ENCODE results near the gene ZNF670.

The ZNF670 gene

DNA sequence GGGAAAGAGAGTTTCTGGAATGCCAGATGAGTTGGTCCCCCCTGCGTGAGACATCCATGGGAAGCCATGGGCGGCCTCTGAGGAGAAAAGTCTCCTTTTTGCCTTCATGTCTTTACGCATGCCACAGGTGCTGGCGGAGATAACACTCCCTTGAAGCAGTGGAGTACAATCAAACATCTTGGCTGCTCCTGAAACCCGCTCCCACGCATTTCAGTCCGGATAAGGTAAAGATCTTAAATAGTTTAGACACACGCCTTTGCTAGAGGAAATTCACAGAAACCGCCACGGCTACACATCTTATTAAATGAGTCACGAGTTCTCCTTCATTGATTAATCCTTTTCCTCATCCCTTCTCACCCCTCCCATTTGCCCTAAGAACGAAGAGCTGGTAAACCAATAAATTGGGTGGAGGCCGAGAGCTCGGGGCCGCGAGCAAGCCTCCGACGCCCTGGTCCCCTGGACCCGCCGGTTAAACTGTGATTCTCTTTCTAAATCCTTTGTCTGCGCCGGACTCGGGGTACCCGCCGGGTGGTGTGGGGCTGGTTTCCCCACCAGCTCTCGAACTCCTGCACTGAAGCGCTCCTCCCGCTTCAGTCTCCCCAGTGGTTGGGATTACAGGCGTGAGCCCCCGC, 32.1 kb upstream of the ZNF670 start:
- no peak for TF ChIP-seq EZH2 (IDR thresholded peaks at IDR 0.05)
- TF ChIP-seq FOXP2 (optimal IDR thresholded peaks at IDR 0.05; ENCODE audit: control extremely low read depth, extremely low read length, insufficient read depth) = no peak
- no peak for DNase-seq (ENCODE audit: low read depth, low spot score)
- Histone ChIP-seq H3K27ac (no peak overlapping the region), H3K9me3 (ENCODE audit: low read depth, low read length) (no peaks in the 10 kb centered on the region), H3K9ac (ENCODE audit: insufficient read length) (no peak overlapping the region), H3K36me3 (ENCODE audit: insufficient read depth, low read length) (no peaks in the 10 kb centered on the region), H3K4me3 (peak overlapping the region; percentile 58; the same call in 1 of the 2 replicates)

DNA sequence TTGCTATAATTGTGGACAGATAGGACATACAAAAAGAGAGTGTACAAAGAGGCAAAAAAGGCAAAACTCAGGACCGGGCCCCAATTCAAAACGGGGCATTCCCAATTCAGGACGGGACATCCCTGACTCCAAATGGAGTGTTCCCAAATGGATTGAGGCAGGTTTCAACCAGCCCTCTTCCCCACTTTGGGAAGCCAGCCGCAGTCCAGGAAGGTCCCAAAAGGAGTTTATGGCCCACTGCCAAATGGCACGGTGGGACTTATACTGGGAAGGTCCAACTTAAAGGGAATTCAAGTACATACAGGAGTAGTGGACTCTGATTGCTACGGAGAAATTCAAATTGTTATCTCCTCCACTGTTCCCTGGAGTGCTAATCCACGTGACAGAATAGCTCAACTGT, 29.1 kb upstream of the ZNF670 start:
- DNase-seq (ENCODE audit: low read depth, low spot score) = no peak
- H3K9ac ChIP-seq (ENCODE audit: insufficient read length) = no peak overlapping the region
- H3K9me3 ChIP-seq (ENCODE audit: low read depth, low read length) = peaks cover 3% of the 10 kb centered on the region; the same call in 1 of the 2 replicates
- H3K4me3 ChIP-seq = no peak overlapping the region
- peaks cover 5% of the 10 kb centered on the region; the same call in 1 of the 2 replicates for H3K36me3 ChIP-seq (ENCODE audit: insufficient read depth, low read length)
- no peak overlapping the region for H3K27ac ChIP-seq
- TF ChIP-seq EZH2 (IDR thresholded peaks at IDR 0.05) (no peak), POLR2AphosphoS5 (IDR thresholded peaks at IDR 0.05; ENCODE audit: borderline replicate concordance, low read depth, low read length) (no peak), FOXP2 (optimal IDR thresholded peaks at IDR 0.05; ENCODE audit: control extremely low read depth, extremely low read length, insufficient read depth) (no peak)

DNA sequence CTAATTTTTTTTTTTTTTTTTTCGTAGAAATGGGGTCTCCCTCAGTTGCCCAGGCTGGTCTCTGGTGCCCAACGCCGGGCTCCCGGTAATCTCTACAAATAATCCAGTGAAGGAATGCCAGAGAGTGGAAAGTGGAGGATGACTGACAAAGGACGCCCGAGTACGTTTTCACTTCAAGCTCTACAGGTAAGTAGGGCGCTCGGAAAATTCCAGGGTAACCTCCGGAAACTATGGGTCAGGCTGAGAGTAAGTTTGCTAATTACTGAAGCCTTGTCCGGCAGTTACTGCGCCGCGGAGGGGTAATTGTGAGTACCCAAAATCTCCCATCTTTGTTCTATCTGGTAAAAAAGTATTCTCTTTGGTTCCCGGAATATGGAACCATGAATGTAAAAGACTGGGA, 27.4 kb upstream of the ZNF670 start:
- H3K27ac ChIP-seq = no peak overlapping the region
- H3K9ac ChIP-seq (ENCODE audit: insufficient read length) = no peak overlapping the region
- no peak overlapping the region for H3K4me3 ChIP-seq
- no peak for TF ChIP-seq FOXP2 (optimal IDR thresholded peaks at IDR 0.05; ENCODE audit: control extremely low read depth, extremely low read length, insufficient read depth)
- no peak for DNase-seq (ENCODE audit: low read depth, low spot score)
- H3K36me3 ChIP-seq (ENCODE audit: insufficient read depth, low read length) = peaks cover 21% of the 10 kb centered on the region
- H3K9me3 ChIP-seq (ENCODE audit: low read depth, low read length) = peaks cover 16% of the 10 kb centered on the region

DNA sequence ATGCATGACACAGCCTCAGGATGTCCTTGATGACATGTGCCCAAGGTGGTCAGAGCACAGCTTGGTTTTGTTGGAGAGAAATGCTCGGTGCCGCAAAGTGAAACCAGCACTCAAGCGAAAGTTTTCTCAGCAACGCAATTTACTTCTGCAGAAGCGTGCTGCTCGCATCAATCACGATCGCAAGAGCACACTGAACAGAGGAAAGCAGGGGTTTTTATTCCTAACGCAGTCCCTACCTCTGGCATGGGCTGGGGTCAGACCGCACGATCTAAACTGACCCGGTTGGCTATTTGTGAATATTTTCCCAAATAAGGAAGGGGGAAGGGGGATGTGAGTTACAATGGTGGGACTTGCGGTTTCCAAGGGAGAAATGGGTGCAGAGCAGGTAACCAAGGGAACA, 26.4 kb upstream of the ZNF670 start:
- Histone ChIP-seq H3K36me3 (ENCODE audit: insufficient read depth, low read length) (peaks cover 31% of the 10 kb centered on the region), H3K9ac (ENCODE audit: insufficient read length) (no peak overlapping the region), H3K4me3 (peak overlapping the region; percentile 84; the same call in 1 of the 2 replicates), H3K27ac (no peak overlapping the region), H3K9me3 (ENCODE audit: low read depth, low read length) (peaks cover 24% of the 10 kb centered on the region)
- DNase-seq (ENCODE audit: low read depth, low spot score) = no peak
- TF ChIP-seq EZH2 (IDR thresholded peaks at IDR 0.05) (no peak), POLR2AphosphoS5 (IDR thresholded peaks at IDR 0.05; ENCODE audit: borderline replicate concordance, low read depth, low read length) (no peak)

DNA sequence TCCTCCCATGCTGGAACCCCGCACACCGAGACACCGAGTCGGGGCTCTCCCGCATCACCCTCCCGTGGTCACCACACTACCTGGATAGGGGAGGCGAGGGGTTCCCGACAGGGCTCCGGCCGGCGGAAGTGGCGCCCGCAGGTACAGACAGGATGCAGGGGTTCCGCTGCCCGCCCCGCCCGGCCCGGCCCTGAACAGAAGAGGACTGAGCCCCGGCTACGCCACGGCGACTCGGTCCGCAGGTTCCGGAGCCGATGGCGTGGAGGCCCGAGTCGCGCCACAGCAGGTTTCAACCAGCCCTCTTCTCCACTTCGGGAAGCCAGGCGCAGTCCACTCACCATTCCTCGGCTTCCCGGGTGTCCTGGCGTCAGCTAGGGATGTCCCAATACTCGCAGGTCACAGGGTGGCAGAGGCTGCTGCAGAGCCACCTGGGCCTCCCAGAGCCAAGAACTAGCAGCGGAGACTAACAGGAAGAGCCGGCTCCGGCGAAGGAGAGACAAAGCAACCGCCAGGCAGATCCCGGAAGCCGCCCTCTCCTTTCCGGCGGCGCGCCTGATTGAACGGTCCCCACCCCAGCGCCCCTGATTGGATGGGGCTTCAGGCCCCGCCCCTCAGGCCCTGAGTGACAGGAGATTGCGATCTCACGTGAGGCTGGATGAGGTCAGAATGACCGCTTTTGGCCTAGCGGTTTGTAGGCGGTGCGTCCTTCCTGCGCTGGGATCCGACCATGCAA, 25.4 kb upstream of the ZNF670 start, which contains the start of gene ZNF669:
Gene ZNF669, minus strand, starts transcription at position 498 of the 733 bp plus-strand sequence. Its CDS starts 157 bp downstream, at position 341.
- no peak for TF ChIP-seq FOXP2 (optimal IDR thresholded peaks at IDR 0.05; ENCODE audit: control extremely low read depth, extremely low read length, insufficient read depth)
- TF ChIP-seq POLR2AphosphoS5 (IDR thresholded peaks at IDR 0.05; ENCODE audit: borderline replicate concordance, low read depth, low read length) = peak; percentile 95
- Histone ChIP-seq H3K9me3 (ENCODE audit: low read depth, low read length) (peaks cover 26% of the 10 kb centered on the region), H3K27ac (0 out of 2 replicates have a peak within 1 kb of the TSS, but pooled peaks have one; percentile 4), H3K4me3 (peak within 1 kb of the TSS; percentile 84), H3K36me3 (ENCODE audit: insufficient read depth, low read length) (peaks cover 38% of the 10 kb centered on the region), H3K9ac (ENCODE audit: insufficient read length) (peak within 1 kb of the TSS; percentile 81)
- peak; percentile 30 for DNase-seq (ENCODE audit: low read depth, low spot score)

DNA sequence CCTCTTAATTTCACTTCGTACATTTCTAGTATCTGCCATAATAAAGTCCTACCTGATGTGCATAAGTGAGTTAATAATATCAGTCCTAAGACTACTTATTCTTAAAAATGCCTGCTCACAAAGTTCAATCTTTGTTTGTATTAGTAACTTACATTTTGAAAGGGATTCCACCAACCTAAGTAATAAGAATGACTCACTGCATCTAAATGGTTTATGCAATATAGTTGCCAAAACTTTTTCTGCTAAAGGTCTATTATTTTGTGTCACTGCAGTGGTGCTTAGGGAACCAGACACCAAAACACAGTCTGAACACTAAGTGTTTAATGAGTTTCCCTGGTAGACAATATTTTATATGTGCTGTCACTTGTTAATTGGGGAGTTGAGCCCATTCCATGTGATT, 23.8 kb upstream of the ZNF670 start:
- H3K4me3 ChIP-seq = 0 out of 2 replicates have a peak overlapping the region, but pooled peaks have one; percentile 17
- TF ChIP-seq FOXP2 (optimal IDR thresholded peaks at IDR 0.05; ENCODE audit: control extremely low read depth, extremely low read length, insufficient read depth) (no peak), EZH2 (IDR thresholded peaks at IDR 0.05) (no peak), POLR2AphosphoS5 (IDR thresholded peaks at IDR 0.05; ENCODE audit: borderline replicate concordance, low read depth, low read length) (no peak)
- DNase-seq (ENCODE audit: low read depth, low spot score) = no peak
- no peak overlapping the region for H3K9ac ChIP-seq (ENCODE audit: insufficient read length)
- H3K36me3 ChIP-seq (ENCODE audit: insufficient read depth, low read length) = peaks cover 49% of the 10 kb centered on the region
- H3K9me3 ChIP-seq (ENCODE audit: low read depth, low read length) = peaks cover 27% of the 10 kb centered on the region
- no peak overlapping the region for H3K27ac ChIP-seq

DNA sequence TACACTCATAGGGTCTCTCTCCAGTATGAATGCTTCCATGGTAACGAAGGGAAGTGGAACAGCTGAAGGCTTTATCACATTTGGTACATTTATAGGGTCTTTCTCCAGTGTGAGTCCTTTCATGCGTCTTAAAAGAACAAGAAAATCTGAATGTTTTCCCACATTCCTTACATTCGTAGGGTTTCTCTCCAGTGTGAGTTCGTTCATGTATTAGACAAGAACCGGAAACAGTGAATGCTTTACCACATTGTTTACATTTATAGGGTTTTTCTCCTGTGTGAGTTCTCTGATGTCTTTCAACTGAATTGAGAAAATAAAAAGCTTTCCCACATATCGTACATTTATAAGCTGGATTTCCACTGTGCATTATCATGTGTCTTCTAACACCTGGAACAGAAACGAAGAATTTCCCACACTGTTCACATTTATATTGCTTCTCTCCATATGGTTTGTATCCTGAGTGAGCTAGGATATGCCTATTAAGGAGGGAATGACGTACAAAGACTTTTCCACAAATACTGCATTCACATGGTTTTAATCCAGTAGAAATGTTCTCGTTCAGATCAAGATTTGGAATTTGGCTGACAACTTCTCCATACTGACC, 22.2 kb upstream of the ZNF670 start:
- Histone ChIP-seq H3K9me3 (ENCODE audit: low read depth, low read length) (peaks cover 27% of the 10 kb centered on the region), H3K4me3 (no peak overlapping the region), H3K36me3 (ENCODE audit: insufficient read depth, low read length) (peaks cover 52% of the 10 kb centered on the region), H3K9ac (ENCODE audit: insufficient read length) (no peak overlapping the region), H3K27ac (no peak overlapping the region)
- DNase-seq (ENCODE audit: low read depth, low spot score) = no peak
- no peak for TF ChIP-seq POLR2AphosphoS5 (IDR thresholded peaks at IDR 0.05; ENCODE audit: borderline replicate concordance, low read depth, low read length)

DNA sequence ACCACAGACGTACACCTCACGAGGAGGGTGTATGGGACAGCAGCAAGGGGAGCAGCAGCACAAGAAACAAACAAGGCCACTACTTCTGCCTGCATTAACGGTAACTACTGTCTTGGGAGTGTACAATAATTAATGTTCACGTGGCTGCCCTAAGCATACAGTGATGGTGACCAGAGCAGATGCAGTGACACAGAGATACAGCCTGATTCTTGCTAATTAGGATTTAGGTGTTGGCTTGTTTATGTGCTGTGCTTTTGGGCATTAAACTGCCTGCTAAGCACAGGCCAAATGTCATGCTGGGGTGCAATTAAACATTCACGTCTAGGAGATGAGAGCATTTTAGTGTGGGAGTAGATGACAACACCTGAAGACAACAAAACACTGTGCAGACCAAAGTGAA, 18.3 kb upstream of the ZNF670 start:
- H3K36me3 ChIP-seq (ENCODE audit: insufficient read depth, low read length) = peaks cover 41% of the 10 kb centered on the region
- H3K4me3 ChIP-seq = no peak overlapping the region
- no peak overlapping the region for H3K27ac ChIP-seq
- DNase-seq (ENCODE audit: low read depth, low spot score) = no peak
- peaks cover 22% of the 10 kb centered on the region for H3K9me3 ChIP-seq (ENCODE audit: low read depth, low read length)
- TF ChIP-seq POLR2AphosphoS5 (IDR thresholded peaks at IDR 0.05; ENCODE audit: borderline replicate concordance, low read depth, low read length) = no peak
- no peak for TF ChIP-seq EZH2 (IDR thresholded peaks at IDR 0.05)
- no peak for TF ChIP-seq FOXP2 (optimal IDR thresholded peaks at IDR 0.05; ENCODE audit: control extremely low read depth, extremely low read length, insufficient read depth)
- H3K9ac ChIP-seq (ENCODE audit: insufficient read length) = no peak overlapping the region
